ENCODE results near the gene ATF7IP.
"Not testable (repeated sequence)": the region's sequence is repeated elsewhere in the genome, so short reads cannot be mapped to it uniquely, and the experiment has no call there.

ATF7IP gene

DNA sequence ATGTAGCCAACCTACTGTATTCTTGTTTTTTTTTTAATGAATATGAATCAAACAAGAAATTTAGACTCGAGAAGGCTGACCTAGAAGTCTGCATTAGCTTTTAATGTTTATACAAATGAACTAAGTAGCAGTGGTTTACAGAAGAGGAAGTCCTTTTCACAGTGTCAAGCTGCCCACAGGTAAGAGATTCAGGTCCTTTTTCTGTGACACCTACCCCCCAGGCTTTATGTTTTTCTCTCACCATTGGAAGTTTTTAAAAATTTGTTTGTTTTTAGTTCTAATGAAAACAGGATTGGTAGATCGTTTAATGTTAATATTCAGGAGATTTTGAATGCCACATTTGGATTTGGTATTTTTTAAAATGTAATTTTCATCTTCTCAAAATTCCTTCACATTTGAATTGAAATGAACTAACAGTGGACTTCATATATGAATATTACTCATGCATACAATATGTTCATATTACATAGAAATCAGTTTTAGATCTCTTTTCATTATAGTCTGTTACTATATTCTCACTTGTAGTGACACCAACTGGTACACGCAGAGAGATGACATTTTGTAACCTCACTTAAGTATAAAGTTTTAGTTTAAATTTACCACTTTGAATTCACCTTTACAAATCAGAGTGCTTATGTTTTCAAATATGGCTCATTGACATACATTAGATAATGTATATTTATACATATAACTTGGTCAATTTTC lies 29.7 kb downstream of the ATF7IP start:
- no peak for DNase-seq
- Histone ChIP-seq H3K27me3 (ENCODE audit: insufficient read depth, low read depth, severe bottlenecking) (no peaks in the 10 kb centered on the region), H3K4me3 (ENCODE audit: low read depth, low read length) (no peak overlapping the region), H3K9me3 (ENCODE audit: severe bottlenecking) (peaks cover 3% of the 10 kb centered on the region), H3K27ac (no peak overlapping the region), H3K36me3 (no peaks in the 10 kb centered on the region)
- TF ChIP-seq, protein P1, sequence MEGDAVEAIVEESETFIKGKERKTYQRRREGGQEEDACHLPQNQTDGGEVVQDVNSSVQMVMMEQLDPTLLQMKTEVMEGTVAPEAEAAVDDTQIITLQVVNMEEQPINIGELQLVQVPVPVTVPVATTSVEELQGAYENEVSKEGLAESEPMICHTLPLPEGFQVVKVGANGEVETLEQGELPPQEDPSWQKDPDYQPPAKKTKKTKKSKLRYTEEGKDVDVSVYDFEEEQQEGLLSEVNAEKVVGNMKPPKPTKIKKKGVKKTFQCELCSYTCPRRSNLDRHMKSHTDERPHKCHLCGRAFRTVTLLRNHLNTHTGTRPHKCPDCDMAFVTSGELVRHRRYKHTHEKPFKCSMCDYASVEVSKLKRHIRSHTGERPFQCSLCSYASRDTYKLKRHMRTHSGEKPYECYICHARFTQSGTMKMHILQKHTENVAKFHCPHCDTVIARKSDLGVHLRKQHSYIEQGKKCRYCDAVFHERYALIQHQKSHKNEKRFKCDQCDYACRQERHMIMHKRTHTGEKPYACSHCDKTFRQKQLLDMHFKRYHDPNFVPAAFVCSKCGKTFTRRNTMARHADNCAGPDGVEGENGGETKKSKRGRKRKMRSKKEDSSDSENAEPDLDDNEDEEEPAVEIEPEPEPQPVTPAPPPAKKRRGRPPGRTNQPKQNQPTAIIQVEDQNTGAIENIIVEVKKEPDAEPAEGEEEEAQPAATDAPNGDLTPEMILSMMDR (IDR thresholded peaks at IDR 0.05; ENCODE audit: low read depth, low read length), result no peak

DNA sequence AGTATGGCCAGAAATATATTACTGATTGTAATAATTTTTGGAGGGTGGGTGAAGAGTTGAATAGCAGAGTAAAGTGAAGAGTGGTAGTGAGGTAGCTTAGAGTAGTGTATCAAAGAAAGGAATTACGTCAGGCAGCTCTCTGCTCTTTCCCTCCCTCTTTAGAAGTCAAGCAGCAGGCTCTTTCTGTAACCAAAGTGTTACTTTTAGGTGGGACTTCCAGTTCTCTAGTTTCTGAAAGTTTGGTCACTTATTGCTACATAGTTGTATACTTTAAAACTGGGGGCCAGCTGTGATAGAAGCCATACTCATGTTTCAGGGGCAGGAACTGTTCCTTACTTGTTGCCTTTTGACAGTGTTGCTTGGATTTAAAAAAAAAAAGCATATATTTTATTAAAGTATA lies 30.6 kb downstream of the ATF7IP start:
- Histone ChIP-seq H3K27ac (no peak overlapping the region), H3K9me3 (ENCODE audit: severe bottlenecking) (peaks cover 3% of the 10 kb centered on the region), H3K27me3 (ENCODE audit: insufficient read depth, low read depth, severe bottlenecking) (no peaks in the 10 kb centered on the region), H3K4me3 (ENCODE audit: low read depth, low read length) (no peak overlapping the region), H3K36me3 (no peaks in the 10 kb centered on the region)
- TF ChIP-seq, protein P1 (IDR thresholded peaks at IDR 0.05; ENCODE audit: low read depth, low read length), result no peak
- DNase-seq, result no peak

DNA sequence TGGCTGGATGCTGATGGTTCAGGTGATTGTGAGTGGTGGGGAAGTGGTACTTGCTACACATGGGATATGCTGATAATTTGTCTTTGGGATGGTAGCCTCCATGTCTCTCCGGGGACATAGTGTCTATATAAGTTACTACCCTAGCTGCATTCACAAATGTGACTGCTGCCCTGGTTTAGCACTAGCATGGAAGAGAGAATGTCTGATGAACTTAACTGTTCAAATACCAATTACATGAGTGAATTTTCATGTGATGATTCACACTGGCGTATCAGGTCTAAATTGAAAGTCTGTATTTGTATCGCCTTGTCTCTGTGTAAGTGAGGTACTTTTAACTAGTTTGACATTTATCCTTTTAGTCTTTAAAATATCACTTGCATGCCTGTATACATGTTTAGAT lies 34.4 kb downstream of the ATF7IP start:
- H3K4me3 ChIP-seq (ENCODE audit: low read depth, low read length), result no peak overlapping the region
- no peaks in the 10 kb centered on the region for H3K27me3 ChIP-seq (ENCODE audit: insufficient read depth, low read depth, severe bottlenecking)
- H3K27ac ChIP-seq, result no peak overlapping the region
- TF ChIP-seq, protein P1 (IDR thresholded peaks at IDR 0.05; ENCODE audit: low read depth, low read length), result no peak
- H3K36me3 ChIP-seq, result no peaks in the 10 kb centered on the region
- DNase-seq, result no peak
- peaks cover 3% of the 10 kb centered on the region for H3K9me3 ChIP-seq (ENCODE audit: severe bottlenecking)

DNA sequence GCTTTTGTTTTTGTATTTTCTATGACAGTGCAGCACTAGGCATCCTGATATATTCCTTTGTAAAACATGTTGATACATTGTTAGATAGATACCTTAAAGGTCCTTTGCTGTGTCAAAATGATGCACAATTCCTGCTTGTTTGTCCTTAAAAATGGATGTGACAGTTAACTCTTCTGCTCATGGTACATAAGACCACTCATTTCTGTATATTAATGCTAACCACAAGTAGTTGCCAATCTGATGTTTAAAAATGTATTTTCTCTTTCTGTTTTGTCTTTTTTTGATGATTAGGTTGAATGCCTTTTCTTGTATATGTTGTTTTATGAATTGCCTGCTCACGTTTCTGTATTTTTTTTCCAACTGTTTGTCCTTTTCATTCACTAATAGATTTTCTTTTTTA lies 35.1 kb downstream of the ATF7IP start:
- no peaks in the 10 kb centered on the region for H3K36me3 ChIP-seq
- no peaks in the 10 kb centered on the region for H3K27me3 ChIP-seq (ENCODE audit: insufficient read depth, low read depth, severe bottlenecking)
- peaks cover 3% of the 10 kb centered on the region for H3K9me3 ChIP-seq (ENCODE audit: severe bottlenecking)
- TF ChIP-seq, protein P1 (IDR thresholded peaks at IDR 0.05; ENCODE audit: low read depth, low read length), result no peak
- H3K4me3 ChIP-seq (ENCODE audit: low read depth, low read length), result no peak overlapping the region
- DNase-seq, result no peak
- no peak overlapping the region for H3K27ac ChIP-seq

DNA sequence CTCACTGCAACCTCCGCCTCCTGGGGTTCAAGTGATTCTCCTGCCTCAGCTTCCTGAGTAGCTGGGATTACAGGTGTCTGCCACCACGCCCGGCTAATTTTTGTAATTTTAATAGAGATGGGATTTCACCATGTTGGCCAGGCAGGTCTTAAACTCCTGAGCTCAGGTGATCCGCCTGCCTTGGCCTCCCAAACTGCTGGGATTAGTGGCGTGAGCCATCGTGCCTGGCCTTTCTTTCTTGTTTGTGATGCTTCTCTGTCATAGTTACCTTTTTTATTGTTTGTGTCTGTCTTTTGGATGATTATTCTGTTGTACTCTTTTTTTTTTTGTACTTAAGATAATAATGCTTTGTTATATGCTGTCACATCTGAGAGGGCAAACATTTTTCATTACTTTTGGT lies 35.8 kb downstream of the ATF7IP start:
- H3K27ac ChIP-seq; DNase-seq; H3K27me3 ChIP-seq (ENCODE audit: insufficient read depth, low read depth, severe bottlenecking); H3K36me3 ChIP-seq; H3K4me3 ChIP-seq (ENCODE audit: low read depth, low read length); H3K9me3 ChIP-seq (ENCODE audit: severe bottlenecking): not testable (repeated sequence)

DNA sequence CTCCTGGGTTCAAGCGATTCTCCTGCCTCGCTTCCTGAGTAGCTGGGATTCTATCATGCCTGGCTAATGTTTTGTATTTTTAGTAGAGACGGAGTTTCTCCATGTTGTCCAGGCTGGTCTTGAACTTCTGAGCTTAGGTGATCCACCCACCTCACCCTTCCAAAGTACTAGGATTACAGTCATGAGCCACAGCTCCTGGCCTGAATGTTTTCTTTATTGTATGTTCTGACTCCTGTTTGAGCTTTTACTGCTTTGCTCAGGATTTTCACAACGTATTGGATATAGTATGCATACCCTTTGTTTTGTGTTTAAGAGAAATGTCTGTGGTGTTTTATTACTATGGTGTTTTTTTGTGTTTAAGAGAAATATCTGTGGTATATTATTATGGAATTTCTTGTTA lies 37.2 kb downstream of the ATF7IP start:
- Histone ChIP-seq H3K27me3 (ENCODE audit: insufficient read depth, low read depth, severe bottlenecking) (no peaks in the 10 kb centered on the region), H3K4me3 (ENCODE audit: low read depth, low read length) (no peak overlapping the region), H3K36me3 (no peaks in the 10 kb centered on the region), H3K27ac (no peak overlapping the region), H3K9me3 (ENCODE audit: severe bottlenecking) (peaks cover 3% of the 10 kb centered on the region)
- TF ChIP-seq, protein P1 (IDR thresholded peaks at IDR 0.05; ENCODE audit: low read depth, low read length), result no peak
- DNase-seq, result no peak
